Heart left ventricle (tissue), 13 donors: ENCODE data around the gene NAALADL2.

Experiments
- CTCF ChIP-seq, 12 donors: fragments of 200-600 bp; sonication (generic) in 4 of 12; IDR thresholded peaks; one replicate each; pipeline versions ENCODE4 v1.5.0 to v1.8.0; 2018 to 2022; ENCODE audit warnings: antibody characterized with exemption in 12 of 12, mild to moderate bottlenecking in 5 of 12
- POLR2A ChIP-seq, 2 donors: fragments of 450-650 bp; IDR thresholded peaks; one replicate each; pipeline ENCODE4 v1.6.1; 2017; ENCODE audit warnings: antibody characterized with exemption in 2 of 2, mild to moderate bottlenecking in 2 of 2, moderate library complexity in 2 of 2
- donor health status: ischemic (EF 13 %, LVEDD 7.1; RV severe dilation, severe dysfunction).
- donor health status: DM: no; HTN: yes; CAD: no.
- donor health status: DM: no; HTN: no; CAD: no.
- donor health status: ischemic (EF 25% LVEDD 6.9; RV normal size, moderate dysfunction).
- donor health status: ischemic (EF 25% LVEDD 5.7; RV mildly dilated, moderate dysfunction).
- donor health status: ischemic (EF 35%, LVEDD 5.7; RV mildly dilated, moderate dysfunction).
- donor health status: nonischemic (EF 11% LVEDD 7.7; RV severe dilation, severe dysfunction).
- donor health status: DM: yes; HTN: yes; CAD: no.
- donor health status: PGD.
- donor health status: ischemic (EF 29% LVEDD 5.4; RV normal size, mild dysfunction).
- donor health status: nonischemic (EF 23%, LVEDD 6.1; RV moderate dilation, normal function).

- TF ChIP-seq CTCF (IDR thresholded peaks at IDR 0.05) (no peak), POLR2A (IDR thresholded peaks at IDR 0.05) (no peak)
These were observed 182.2 kb downstream of the NAALADL2 start for GRCh38 chr3:175041369-175041768.
